Lung (tissue), 16 donors: Measurements from ENCODE around the gene CAPZA2. TPM values are rescaled to one million over a fixed set of nuclear protein-coding genes. Genes with fewer than 3 reads are reported as not detected.
"Not testable (repeated sequence)": the region's sequence is repeated elsewhere in the genome, so short reads cannot be mapped to it uniquely, and the experiment has no call there.

ENCODE experiments used
- ATAC-seq: fragments of 200-7000 bp; cut with Tn5 transposase; one replicate; pipeline ENCODE4 v1.9.1; 2020; ENCODE audit warnings: moderate number of reproducible peaks; ENCODE audit not compliant: insufficient read depth, low FRiP score
- DNase-seq, 3 donors: peaks; one replicate each; pipeline ENCODE4 v3.0.0-alpha.2; 2013 to 2017
- H3K27ac ChIP-seq, 2 donors: one replicate each; pipeline ENCODE4 v1.5.1; 2013; ENCODE audit warnings: mild to moderate bottlenecking in 2 of 2, moderate library complexity in 2 of 2, control low read depth in 1 of 2, inconsistent platforms in 1 of 2, low read depth in 1 of 2, low read length in 1 of 2
- H3K27me3 ChIP-seq, 3 donors: one replicate each; pipeline ENCODE4 v1.5.1; 2013; ENCODE audit warnings: low read length in 2 of 3; ENCODE audit not compliant: control insufficient read depth in 3 of 3, insufficient read depth in 3 of 3
- H3K36me3 ChIP-seq, 4 donors: one replicate each; pipeline ENCODE4 v1.5.1; 2013; ENCODE audit warnings: low read length in 4 of 4, mild to moderate bottlenecking in 1 of 4, moderate library complexity in 1 of 4; ENCODE audit not compliant: control insufficient read depth in 4 of 4, insufficient read depth in 4 of 4
- H3K4me1 ChIP-seq, 5 donors: one replicate each; pipeline ENCODE4 v1.5.1; 2013; ENCODE audit warnings: low read length in 5 of 5, mild to moderate bottlenecking in 2 of 5, moderate library complexity in 1 of 5; ENCODE audit not compliant: control insufficient read depth in 5 of 5, insufficient read depth in 5 of 5
- H3K4me3 ChIP-seq: one replicate; pipeline ENCODE4 v1.5.1; 2013; ENCODE audit warnings: mild to moderate bottlenecking, control low read depth, moderate library complexity
- H3K9ac ChIP-seq, 2 donors: one replicate each; pipeline ENCODE4 v1.5.1; 2013; ENCODE audit warnings: low read length in 2 of 2, control low read depth in 1 of 2; ENCODE audit not compliant: insufficient read depth in 1 of 2
- H3K9me3 ChIP-seq, 4 donors: one replicate each; pipeline ENCODE4 v1.5.1; 2013; ENCODE audit warnings: low read length in 3 of 4, mild to moderate bottlenecking in 1 of 4, moderate library complexity in 1 of 4; ENCODE audit not compliant: control insufficient read depth in 4 of 4, insufficient read depth in 3 of 4
- WGBS, 2 donors: extraction: QIAGEN DNeasy Blood & Tissue Kit; methylation state at CpG; one replicate each; pipeline ENCODE4 v1.1.7; 2013; 5-methylcytosine and 5-hydroxymethylcytosine counted together
- long read RNA-seq, 5 donors: transcript quantifications; one replicate each; lab custom pipeline, GENCODE V29; 2026
- polyA plus RNA-seq, 2 donors: library from polyadenylated mRNA; stranded (reverse); fragments of 200-250 nt; gene quantifications; one replicate each; pipeline ENCODE4 v1.2.1, GENCODE V29; 2013
- total RNA-seq, 2 donors: library from RNA; depleted of rRNA in 1 of 2; stranded (reverse); fragments of >200 nt in 1 of 2; gene quantifications; one replicate each; pipeline ENCODE4 v1.2.1, GENCODE V29; 2014 to 2021
- TF ChIP-seq, protein P1 (sequence below): IDR thresholded peaks from 2 replicates; pipeline ENCODE4 v1.5.1; 2012; ENCODE audit warnings: mild to moderate bottlenecking; ENCODE audit errors: control extremely low read depth, extremely low read depth
- donor health status: control.
- donor health status: control.
- donor health status: Bipolar disorder and iron deficiency.
- donor health status: healthy.
- donor health status: DM: yes; HTN: yes; CAD: no.

Gene CAPZA2
- total RNA-seq (100 to 1,000 TPM; 175 to 201 TPM), polyA plus RNA-seq (100 to 1,000 TPM in 1 of 2 donors, 10 to 100 TPM in 1; 38.4 to 148 TPM)
- long read RNA-seq, donor 1, full-length matches to known transcripts: 47 of 47 reads
- long read RNA-seq, donor 1, partial matches to known transcripts: 0 of 47 reads
- long read RNA-seq, donor 1, other reads (novel, unspliced or antisense): 0 of 47 reads
- long read RNA-seq, donor 2, full-length matches to known transcripts: 19 of 24 reads
- long read RNA-seq, donor 2, partial matches to known transcripts: 5 of 24 reads
- long read RNA-seq, donor 2, other reads (novel, unspliced or antisense): 0 of 24 reads
- long read RNA-seq, donor 3, full-length matches to known transcripts: 41 of 41 reads
- long read RNA-seq, donor 3, partial matches to known transcripts: 0 of 41 reads
- long read RNA-seq, donor 3, other reads (novel, unspliced or antisense): 0 of 41 reads
- long read RNA-seq, donor 4, full-length matches to known transcripts: 14 of 14 reads
- long read RNA-seq, donor 4, partial matches to known transcripts: 0 of 14 reads
- long read RNA-seq, donor 4, other reads (novel, unspliced or antisense): 0 of 14 reads
- long read RNA-seq, donor 5, full-length matches to known transcripts: 56 of 56 reads
- long read RNA-seq, donor 5, partial matches to known transcripts: 0 of 56 reads
- long read RNA-seq, donor 5, other reads (novel, unspliced or antisense): 0 of 56 reads

DNA sequence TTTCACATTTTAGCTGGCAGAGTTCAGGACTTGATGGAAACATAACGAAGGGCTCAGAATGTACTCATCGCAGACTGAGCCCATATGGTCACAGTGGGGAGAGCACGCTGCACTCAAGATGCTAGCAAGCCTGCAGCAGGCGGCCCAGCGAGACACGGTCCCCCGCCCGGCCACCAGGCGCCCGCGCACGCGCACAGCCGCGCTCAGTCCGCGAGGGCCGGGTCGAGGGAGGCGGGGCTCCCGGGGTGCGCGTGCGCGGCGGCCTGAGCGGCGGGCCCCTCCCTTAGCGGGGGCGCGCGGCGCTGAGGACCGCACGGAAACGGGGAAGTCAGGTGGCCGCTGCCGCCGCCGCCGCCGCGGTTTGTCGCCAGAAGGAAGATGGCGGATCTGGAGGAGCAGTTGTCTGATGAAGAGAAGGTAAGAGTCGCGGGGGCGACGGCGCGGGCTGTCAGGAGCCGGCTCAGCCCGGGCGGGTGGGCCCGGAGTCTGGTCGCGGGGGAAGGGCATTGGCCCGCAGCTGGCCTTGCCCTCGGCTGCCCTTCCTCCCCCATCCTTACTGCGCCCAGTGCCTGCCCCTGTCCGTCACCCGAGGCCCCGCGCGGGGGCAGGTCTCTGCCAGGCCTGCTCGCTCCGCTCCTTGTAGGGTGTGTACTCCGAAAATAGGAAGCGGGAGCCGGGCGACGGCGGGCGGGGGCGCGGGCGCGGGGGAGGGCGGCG lies at the start of gene CAPZA2:
Gene CAPZA2, plus strand, starts transcription at position 354 of the 717 bp plus-strand sequence. Its CDS starts 25 bp downstream, at position 379.
- Histone ChIP-seq H3K4me1 (peaks cover 0 to 15% (median 8%) of the 10 kb centered on the region in 5 donors), H3K36me3 (no peaks in the 10 kb centered on the region), H3K4me3 (peak within 1 kb of the TSS; percentile 71), H3K9ac (peak within 1 kb of the TSS; percentile 79 to 89), H3K27me3 (no peaks in the 10 kb centered on the region), H3K27ac (peak within 1 kb of the TSS; percentile 97 to 98), H3K9me3 (no peaks in the 10 kb centered on the region)
- 0 to 1% methylated on average over 50 to 80 of the region's 80 CpGs for WGBS, 2 donors
- TF ChIP-seq, protein P1, sequence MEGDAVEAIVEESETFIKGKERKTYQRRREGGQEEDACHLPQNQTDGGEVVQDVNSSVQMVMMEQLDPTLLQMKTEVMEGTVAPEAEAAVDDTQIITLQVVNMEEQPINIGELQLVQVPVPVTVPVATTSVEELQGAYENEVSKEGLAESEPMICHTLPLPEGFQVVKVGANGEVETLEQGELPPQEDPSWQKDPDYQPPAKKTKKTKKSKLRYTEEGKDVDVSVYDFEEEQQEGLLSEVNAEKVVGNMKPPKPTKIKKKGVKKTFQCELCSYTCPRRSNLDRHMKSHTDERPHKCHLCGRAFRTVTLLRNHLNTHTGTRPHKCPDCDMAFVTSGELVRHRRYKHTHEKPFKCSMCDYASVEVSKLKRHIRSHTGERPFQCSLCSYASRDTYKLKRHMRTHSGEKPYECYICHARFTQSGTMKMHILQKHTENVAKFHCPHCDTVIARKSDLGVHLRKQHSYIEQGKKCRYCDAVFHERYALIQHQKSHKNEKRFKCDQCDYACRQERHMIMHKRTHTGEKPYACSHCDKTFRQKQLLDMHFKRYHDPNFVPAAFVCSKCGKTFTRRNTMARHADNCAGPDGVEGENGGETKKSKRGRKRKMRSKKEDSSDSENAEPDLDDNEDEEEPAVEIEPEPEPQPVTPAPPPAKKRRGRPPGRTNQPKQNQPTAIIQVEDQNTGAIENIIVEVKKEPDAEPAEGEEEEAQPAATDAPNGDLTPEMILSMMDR: no peak
- peak; percentile 94 to 96 (median 95) for DNase-seq
- ATAC-seq: peak; percentile 98

DNA sequence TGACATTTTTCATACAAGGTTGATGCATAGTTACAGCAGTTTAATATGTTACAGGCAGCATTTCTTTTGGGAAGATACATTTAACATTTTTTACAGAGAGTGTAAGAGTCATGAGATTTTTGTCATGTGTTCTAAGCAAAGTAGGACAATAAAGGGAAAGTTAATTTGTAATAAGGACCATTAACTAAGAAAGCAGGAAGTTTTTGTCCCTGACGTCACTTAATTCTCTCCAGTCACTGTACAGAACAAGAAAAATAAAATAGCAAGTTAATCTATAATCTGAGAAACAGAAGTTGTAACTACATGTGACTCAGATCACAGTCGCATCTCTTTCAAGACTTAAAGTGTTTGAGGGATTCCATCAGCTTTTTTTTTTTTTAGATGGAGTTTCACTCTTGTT lies 49.5 kb upstream of the CAPZA2 start:
- no peak for DNase-seq

DNA sequence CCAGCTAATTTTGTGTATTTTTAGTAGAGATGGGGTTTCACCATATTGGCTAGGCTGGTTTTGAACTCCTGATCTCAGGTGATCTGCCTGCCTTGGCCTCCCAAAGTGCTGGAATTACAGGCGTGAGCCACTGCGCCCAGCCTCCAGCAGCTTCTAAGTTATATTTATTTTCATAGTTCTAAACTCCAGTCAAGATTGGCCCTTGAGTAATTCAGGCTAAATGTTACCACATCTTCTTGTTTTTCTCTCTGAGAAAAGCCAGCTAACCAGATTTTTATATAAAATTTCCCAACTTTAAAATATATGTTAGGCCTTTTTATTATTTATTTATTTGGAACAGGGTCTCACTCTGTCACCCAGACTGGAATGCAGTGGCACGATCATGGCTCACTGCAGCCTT lies 49.0 kb upstream of the CAPZA2 start:
- ATAC-seq, H3K36me3 ChIP-seq, DNase-seq, H3K27me3 ChIP-seq, H3K27ac ChIP-seq, H3K9ac ChIP-seq, H3K9me3 ChIP-seq, H3K4me3 ChIP-seq: not testable (repeated sequence)
- H3K4me1 ChIP-seq: peaks cover 0 to 18% (median 3%) of the 10 kb centered on the region in 5 donors
- 90 to 98% methylated on average over 3 of the region's 3 CpGs for WGBS, 2 donors

More for the DNA sequence above, 49.5 kb upstream of the CAPZA2 start:
- no peaks in the 10 kb centered on the region for H3K27me3 ChIP-seq
- 55 to 68% methylated on average over 2 of the region's 2 CpGs for WGBS, 2 donors
- no peak overlapping the region for H3K27ac ChIP-seq
- no peak overlapping the region for H3K4me3 ChIP-seq
- no peaks in the 10 kb centered on the region for H3K36me3 ChIP-seq
- H3K9me3 ChIP-seq: no peaks in the 10 kb centered on the region
- H3K9ac ChIP-seq: no peak overlapping the region
- no peak for ATAC-seq
- TF ChIP-seq, protein P1: no peak
- H3K4me1 ChIP-seq: peaks cover 0 to 18% (median 3%) of the 10 kb centered on the region in 5 donors
